HepG2 (cell line): ENCODE data around the gene SMAD3. TPM values are rescaled to one million over a fixed set of nuclear protein-coding genes. Genes with fewer than 3 reads are reported as not detected.

Source experiments
- ATAC-seq: fragments of 200-7000 bp; cut with Tn5 transposase; 3 replicates; pipeline ENCODE4 v1.9.1; 2020; ENCODE audit warnings: mild to moderate bottlenecking, moderate library complexity
- BruUV-seq: library from RNA; stranded (reverse); fragments of 400-500 nt; replicated peaks from 2 replicates; lab custom pipeline; 2021; lab: Mats Ljungman, UMichigan
- CTCF ChIA-PET: fragments of 300-600 bp; formaldehyde crosslinking; extraction: SDS; loops from one replicate; lab custom pipeline; 2021; ENCODE audit warnings: low total read pairs, inconsistent platforms, low intra/inter-chr PET ratio; lab: Yijun Ruan, JAX
- POLR2A ChIA-PET: fragments of 350-600 bp; sonication (Branson Sonifier 250); formaldehyde crosslinking; loops from one replicate; lab custom pipeline; 2020; ENCODE audit warnings: antibody characterized with exemption, inconsistent platforms; lab: Yijun Ruan, JAX
- DNase-seq: peaks from one replicate; pipeline ENCODE4 v3.0.0-alpha.2; 2015; ENCODE audit warnings: low spot score
- FAIRE-seq: peaks from 3 replicates; lab custom pipeline; 2011; peaks lifted over from hg19 to GRCh38; lab: Jason Lieb, UNC
- H2AFZ ChIP-seq: one replicate; pipeline ENCODE4 v1.6.1; 2011; ENCODE audit warnings: low read length, inconsistent platforms
- H3K27ac ChIP-seq: fragments of 300-600 bp; 3 replicates; pipeline ENCODE4 v1.8.0; 2011; ENCODE audit warnings: mixed run types, mild to moderate bottlenecking, mixed read lengths, low read length, inconsistent platforms; ENCODE audit not compliant: insufficient read depth; ENCODE audit errors: extremely low read length
- H3K27me3 ChIP-seq, 2 experiments: fragments of 200-600 bp in 1 of 2; 2 replicates in 1 of 2; 3 replicates in 1 of 2; pipeline versions ENCODE4 v1.6.0 to v1.8.0; 2011; ENCODE audit warnings: low read length in 2 of 2, mild to moderate bottlenecking in 2 of 2, moderate library complexity in 2 of 2, inconsistent platforms in 1 of 2; ENCODE audit not compliant: insufficient read depth in 2 of 2, control insufficient read depth in 1 of 2
- H3K36me3 ChIP-seq, 2 experiments: fragments of 200-600 bp in 1 of 2; replicated peaks in 1 of 2; 2 replicates in 1 of 2; 3 replicates in 1 of 2; pipeline versions ENCODE4 v1.5.1 to v1.8.0; 2011; ENCODE audit warnings: low read length in 2 of 2, inconsistent platforms in 1 of 2; ENCODE audit not compliant: insufficient read depth in 2 of 2, control insufficient read depth in 1 of 2
- H3K4me1 ChIP-seq: 2 replicates; pipeline ENCODE4 v1.5.1; 2012; ENCODE audit warnings: low read length, inconsistent platforms; ENCODE audit not compliant: insufficient read depth
- H3K4me2 ChIP-seq: 2 replicates; pipeline ENCODE4 v1.6.0; 2011; ENCODE audit warnings: low read depth, low read length, inconsistent platforms
- H3K4me3 ChIP-seq, 3 experiments: fragments of 200-600 bp in 1 of 3; sonication (generic), shearing (Covaris generic) in 1 of 3; replicated peaks in 1 of 3; 2 replicates each; pipeline ENCODE4 v1.5.1; 2011 to 2016; ENCODE audit warnings: low read length in 3 of 3, inconsistent platforms in 2 of 3, low read depth in 2 of 3, mild to moderate bottlenecking in 2 of 3, control low read depth in 1 of 3, mixed read lengths in 1 of 3; ENCODE audit not compliant: insufficient read depth in 1 of 3
- H3K79me2 ChIP-seq: one replicate; pipeline ENCODE4 v1.6.1; 2011; ENCODE audit warnings: low read length, inconsistent platforms; ENCODE audit not compliant: insufficient read depth
- H3K9ac ChIP-seq: 2 replicates; pipeline ENCODE4 v1.6.0; 2011; ENCODE audit warnings: mild to moderate bottlenecking, low read depth, low read length, inconsistent platforms; ENCODE audit not compliant: insufficient read depth
- H3K9me3 ChIP-seq: 2 replicates; pipeline ENCODE4 v1.5.1; 2012; ENCODE audit warnings: mild to moderate bottlenecking, low read length
- H4K20me1 ChIP-seq: 2 replicates; pipeline ENCODE4 v1.6.0; 2011; ENCODE audit warnings: inconsistent platforms, mild to moderate bottlenecking, low read length, moderate library complexity; ENCODE audit not compliant: insufficient read depth
- DRAP1 ChIP-seq: IDR thresholded peaks from 2 replicates; pipeline ENCODE4 v1.6.1; 2016; ENCODE audit warnings: missing genetic modification reagents, missing compliant biosample characterization
- GATA4 ChIP-seq: sonication (generic); IDR thresholded peaks from 2 replicates; pipeline ENCODE4 v1.6.1; 2016; ENCODE audit warnings: antibody characterized with exemption, low read depth, borderline replicate concordance
- GPN1 ChIP-seq: sonication (generic); formaldehyde crosslinking; IDR thresholded peaks from 2 replicates; pipeline ENCODE4 v1.5.1; 2020; ENCODE audit warnings: missing genetic modification reagents, borderline replicate concordance
- HES4 ChIP-seq: sonication (generic); formaldehyde crosslinking; IDR thresholded peaks from 2 replicates; pipeline ENCODE4 v1.9.0; 2021; ENCODE audit warnings: mild to moderate bottlenecking, missing genetic modification reagents, borderline replicate concordance
- HIC2 ChIP-seq: sonication (generic); formaldehyde crosslinking; IDR thresholded peaks from 2 replicates; pipeline ENCODE4 v1.9.0; 2022; ENCODE audit warnings: low read depth, missing genetic modification reagents
- IRF2 ChIP-seq: IDR thresholded peaks from 2 replicates; pipeline ENCODE4 v1.6.1; 2018; ENCODE audit warnings: missing genetic modification reagents, missing compliant biosample characterization
- LCORL ChIP-seq, 2 experiments: fragments of 450-650 bp in 1 of 2; sonication (generic) in 1 of 2; formaldehyde crosslinking in 1 of 2; IDR thresholded peaks; 2 replicates each; pipeline versions ENCODE4 v1.5.0 to v1.6.1; 2017 to 2020; ENCODE audit warnings: antibody characterized with exemption in 1 of 2, missing genetic modification reagents in 1 of 2
- NAIF1 ChIP-seq: sonication (generic); formaldehyde crosslinking; IDR thresholded peaks from 2 replicates; pipeline ENCODE4 v1.5.0; 2020; ENCODE audit warnings: mild to moderate bottlenecking, missing genetic modification reagents, borderline replicate concordance
- REL ChIP-seq: sonication (generic); formaldehyde crosslinking; conservative IDR thresholded peaks from 2 replicates; pipeline ENCODE4 v1.8.0; 2022; ENCODE audit warnings: mild to moderate bottlenecking, missing genetic modification reagents, moderate library complexity
- RNF2 ChIP-seq: fragments of 450-650 bp; conservative IDR thresholded peaks from 2 replicates; pipeline ENCODE4 v1.6.1; 2016; ENCODE audit warnings: low read depth
- YY1 ChIP-seq: IDR thresholded peaks from 2 replicates; pipeline ENCODE4 v1.6.1; 2011; ENCODE audit warnings: low read length, low read depth, moderate library complexity, mild to moderate bottlenecking; ENCODE audit not compliant: insufficient read depth, insufficient replicate concordance
- ZBTB42 ChIP-seq: sonication (generic); formaldehyde crosslinking; IDR thresholded peaks from 2 replicates; pipeline ENCODE4 v1.5.0; 2020; ENCODE audit warnings: mild to moderate bottlenecking, missing genetic modification reagents
- ZFAT ChIP-seq: sonication (generic); formaldehyde crosslinking; conservative IDR thresholded peaks from 2 replicates; pipeline ENCODE4 v1.8.1; 2023; ENCODE audit warnings: missing genetic modification reagents, inconsistent platforms
- ZNF230 ChIP-seq: sonication (generic); formaldehyde crosslinking; IDR thresholded peaks from 2 replicates; pipeline ENCODE4 v1.4.0; 2020; ENCODE audit warnings: mild to moderate bottlenecking, missing genetic modification reagents
- ZNF335 ChIP-seq: sonication (generic); formaldehyde crosslinking; IDR thresholded peaks from 2 replicates; pipeline ENCODE4 v1.4.0; 2020; ENCODE audit warnings: missing genetic modification reagents
- ZNF350 ChIP-seq: sonication (generic); formaldehyde crosslinking; IDR thresholded peaks from 2 replicates; pipeline ENCODE4 v1.4.0; 2020; ENCODE audit warnings: mild to moderate bottlenecking, low read depth, missing genetic modification reagents, borderline replicate concordance
- ZNF687 ChIP-seq: sonication (generic); formaldehyde crosslinking; IDR thresholded peaks from 2 replicates; pipeline ENCODE4 v1.5.1; 2020; ENCODE audit warnings: mild to moderate bottlenecking, missing genetic modification reagents, moderate library complexity
- whole genome bisulfite sequencing: methylation state at CpG from one replicate; pipeline ENCODE4 v1.1.6; 2017; ENCODE audit warnings: low lambda C conversion rate; 5-methylcytosine and 5-hydroxymethylcytosine counted together
- in situ Hi-C: cut with HindIII; loops from 2 replicates; pipeline ENCODE4 v1.10.0; 2017; ENCODE audit warnings: low pct_unique_long_range_greater_than_20kb; ENCODE audit not compliant: extremely low pct_ligation_motif_present
- intact Hi-C: fragments of 100-400 bp; cut with micrococcal nuclease; formaldehyde crosslinking; loops from one replicate; pipeline ENCODE4 v1.10.0; 2022; ENCODE audit not compliant: unreplicated experiment
- polyA plus RNA-seq, 8 experiments: library from polyadenylated mRNA; depleted of rRNA in 3 of 8; stranded (reverse) in 7 of 8; unstranded in 1 of 8; fragments of >200 nt; fragmentation: Illumina TruSeq in 4 of 8; extraction: Trizol in 4 of 8; gene quantifications; 2 replicates each; pipeline versions ENCODE4 v1.2.1 to v1.2.3, GENCODE V29; 2011 to 2016; ENCODE audit warnings: low read depth in 4 of 8, missing spikeins in 1 of 8, mixed read lengths in 1 of 8; ENCODE audit not compliant: insufficient read depth in 1 of 8
- total RNA-seq, 5 experiments: library from RNA; depleted of rRNA; stranded (reverse); fragments of >200 nt; fragmentation: Illumina TruSeq; extraction: Trizol; gene quantifications; 2 replicates each; pipeline ENCODE4 v1.2.3, GENCODE V29; 2016; ENCODE audit warnings: low read depth in 1 of 5

SMAD3 gene
- total and polyA plus RNA-seq, 2 of the 13 experiments (the other 11 are each of a cell fraction or from before 2014, with no cell fraction given) = 8.6 to 56.3 TPM

GRCh38 chr15:67019069-67019468 is 46.3 kb upstream of the SMAD3 start (continued):
- no peak for TF ChIP-seq HES4 (CRISPR knock-in tag)

GRCh38 chr15:67019884-67020520 is 45.4 kb upstream of the SMAD3 start:
- BruUV-seq = no TSS peak
- H3K4me3 ChIP-seq = no peak overlapping the region
- H3K9ac ChIP-seq = no peak overlapping the region
- ChIA-PET CTCF (no interaction called here), POLR2A (interaction anchor here (1.2 kb wide), 1 partner anchor 46 kb away, joined by 3 read pairs; the partner anchor contains the start of gene SMAD3)
- FAIRE-seq (no peak), DNase-seq (no peak), ATAC-seq (no peak)
- in situ Hi-C loops = no loop called here
- intact Hi-C loops = no loop called here
- WGBS = 73% methylated on average over 5 of the region's 5 CpGs
- H3K4me1 ChIP-seq = peaks cover 15% of the 10 kb centered on the region
- H2AFZ ChIP-seq = no peak overlapping the region
- H3K79me2 ChIP-seq = no peaks in the 10 kb centered on the region
- no peak overlapping the region for H3K27ac ChIP-seq
- no peaks in the 10 kb centered on the region for H3K27me3 ChIP-seq
- peaks cover 13% of the 10 kb centered on the region for H4K20me1 ChIP-seq
- H3K36me3 ChIP-seq = peaks cover 7 to 16% of the 10 kb centered on the region in 2 experiments
- no peak overlapping the region for H3K4me2 ChIP-seq
- no peaks in the 10 kb centered on the region for H3K9me3 ChIP-seq
- TF ChIP-seq REL = no peak
- TF ChIP-seq RNF2 = no peak
- no peak for TF ChIP-seq ZNF687 (CRISPR knock-in tag)
- no peak for TF ChIP-seq HIC2
- TF ChIP-seq ZNF230 (CRISPR knock-in tag) = no peak
- TF ChIP-seq YY1 = no peak
- no peak for TF ChIP-seq ZFAT
- TF ChIP-seq ZBTB42 (CRISPR knock-in tag) = no peak
- no peak for TF ChIP-seq ZNF350 (CRISPR knock-in tag)
- no peak for TF ChIP-seq NAIF1
- TF ChIP-seq ZNF335 (CRISPR knock-in tag) = no peak
- no peak for TF ChIP-seq DRAP1 (CRISPR knock-in tag)
- no peak for TF ChIP-seq GATA4
- no peak for TF ChIP-seq LCORL (IDR thresholded peaks at IDR 0.05)
- no peak for TF ChIP-seq LCORL (CRISPR knock-in tag; IDR thresholded peaks at IDR 0.05)
- TF ChIP-seq GPN1 (CRISPR knock-in tag) = no peak
- no peak for TF ChIP-seq IRF2 (CRISPR knock-in tag)
